AG08395 (cell line): ENCODE results near the gene DPF1.
A peak's percentile ranks its signal among the peaks of the same experiment; 100 is the strongest.
"Not testable (repeated sequence)": the region's sequence is repeated elsewhere in the genome, so short reads cannot be mapped to it uniquely, and the experiment has no call there.

ENCODE experiments used
- DNase-seq: peaks from one replicate; pipeline ENCODE4 v3.0.0; 2012; ENCODE audit warnings: mixed read lengths, low spot score

DPF1 gene

DNA sequence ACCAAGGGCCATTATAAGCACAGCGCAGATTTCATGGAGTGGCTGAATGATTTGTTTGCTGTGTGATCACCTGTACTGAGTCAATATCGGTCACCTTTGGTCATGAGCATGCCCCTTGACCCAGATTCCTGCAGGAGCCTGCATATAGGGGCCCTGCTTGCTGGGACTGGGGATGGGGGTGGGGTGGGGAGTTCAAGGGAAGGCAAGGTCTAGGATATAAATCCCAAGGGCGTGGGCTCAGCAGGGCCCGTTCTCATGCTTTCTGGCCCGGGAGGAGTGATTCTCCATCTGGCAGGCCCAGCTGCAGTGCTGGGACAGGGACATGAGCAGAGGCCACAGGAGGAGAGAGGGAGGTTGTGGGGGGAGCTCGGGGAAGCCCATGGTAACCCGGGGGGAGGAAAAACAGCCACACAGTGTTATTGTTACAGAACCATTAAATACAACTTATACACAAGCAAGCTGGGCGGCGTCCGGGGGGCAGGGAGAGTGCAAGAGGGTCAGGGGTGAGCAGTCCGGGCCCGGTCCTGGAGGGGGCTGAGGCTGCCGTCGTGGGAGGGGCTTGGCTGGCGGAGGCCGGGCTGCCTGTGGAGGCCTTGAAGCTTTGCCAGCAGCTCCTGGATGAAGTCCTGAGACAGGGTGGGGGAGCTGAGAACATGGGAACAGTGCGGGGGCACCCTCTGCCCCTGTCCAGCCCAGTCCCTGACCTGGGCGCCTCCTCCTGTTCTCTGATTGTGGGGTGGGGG, 27.0 kb upstream of the DPF1 start:
- no peak for DNase-seq

DNA sequence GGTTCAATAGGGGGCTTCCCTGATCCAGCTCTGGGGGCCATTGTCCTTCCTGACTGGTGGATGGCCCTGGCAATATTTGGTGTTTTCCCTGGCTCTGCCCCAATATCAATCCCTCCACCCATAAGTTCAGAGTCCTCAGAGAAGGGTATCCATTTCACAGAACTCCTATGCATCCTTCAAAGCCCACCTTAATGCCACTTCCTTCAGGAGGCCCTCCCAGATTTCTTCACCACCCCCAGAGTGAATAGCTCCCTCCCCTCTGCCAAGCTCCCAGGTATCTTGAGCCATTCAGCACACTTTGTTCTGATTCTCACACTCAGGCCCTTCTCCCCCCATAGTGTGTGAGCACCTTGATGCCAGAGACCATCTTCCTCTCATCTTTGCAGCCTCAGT, 26.4 kb upstream of the DPF1 start:
- no peak for DNase-seq

DNA sequence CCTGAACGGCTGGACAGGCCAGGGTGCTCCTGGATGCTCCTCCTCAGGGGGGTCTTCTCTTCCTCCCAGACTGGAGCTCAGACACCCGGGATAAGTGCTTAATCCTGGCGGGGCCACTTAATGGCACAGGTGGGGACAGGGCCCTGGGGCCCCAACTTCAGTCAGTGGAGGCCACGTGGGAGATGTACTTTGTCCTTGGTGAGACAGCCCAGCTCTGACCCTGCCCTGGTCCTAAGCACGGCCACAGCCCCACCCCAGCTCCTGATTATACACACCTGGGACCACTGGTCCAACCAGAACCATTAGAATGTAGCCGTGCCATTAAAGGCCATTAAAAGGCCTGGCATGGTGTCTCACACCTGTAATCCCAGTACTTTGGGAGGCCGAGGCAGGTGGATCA, 24.4 kb upstream of the DPF1 start:
- DNase-seq = no peak

DNA sequence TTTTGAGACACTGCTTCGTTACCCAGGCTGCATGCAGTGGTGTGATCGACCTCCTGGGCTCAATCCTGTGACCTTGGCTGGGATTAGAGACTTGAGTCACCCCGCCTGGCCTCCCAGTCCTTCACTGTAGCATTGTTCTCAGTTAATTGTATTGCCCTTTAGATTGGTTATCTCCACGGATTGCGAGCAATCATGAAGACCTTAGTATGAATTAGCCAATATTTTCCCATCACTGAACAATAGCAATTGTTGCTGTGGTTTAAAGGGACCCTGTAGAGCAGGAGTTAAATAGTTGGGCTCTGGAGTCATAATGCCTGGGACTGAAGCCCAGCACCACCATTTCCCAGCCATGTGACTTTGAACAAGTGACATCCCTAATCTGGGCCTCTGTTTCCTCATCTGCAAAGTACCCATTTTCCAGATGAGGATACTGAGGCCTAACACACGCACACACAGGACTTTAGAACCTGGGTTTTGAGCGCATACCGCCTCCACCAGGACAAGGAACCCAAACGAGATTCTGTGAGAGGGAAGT, 23.8 kb upstream of the DPF1 start:
- DNase-seq = no peak

DNA sequence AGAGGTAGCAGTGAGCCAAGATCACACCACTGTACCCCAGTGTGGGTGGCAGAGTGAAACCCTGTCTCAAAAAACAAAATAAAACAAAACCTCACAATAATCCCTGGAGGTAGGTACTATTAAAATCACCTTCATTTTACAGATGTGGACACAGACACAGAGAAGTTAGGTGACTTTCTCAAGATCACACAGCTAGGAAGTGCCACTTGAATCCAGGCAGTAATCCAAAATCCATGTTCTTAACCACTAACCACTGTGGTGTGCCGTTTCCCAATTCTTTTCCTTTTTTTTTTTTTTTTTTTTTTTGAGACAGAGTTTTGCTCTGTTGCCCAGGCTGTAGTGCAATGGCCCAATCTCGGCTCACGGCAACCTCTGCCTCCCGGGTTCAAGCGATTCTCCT, 23.1 kb upstream of the DPF1 start:
- DNase-seq = no peak

DNA sequence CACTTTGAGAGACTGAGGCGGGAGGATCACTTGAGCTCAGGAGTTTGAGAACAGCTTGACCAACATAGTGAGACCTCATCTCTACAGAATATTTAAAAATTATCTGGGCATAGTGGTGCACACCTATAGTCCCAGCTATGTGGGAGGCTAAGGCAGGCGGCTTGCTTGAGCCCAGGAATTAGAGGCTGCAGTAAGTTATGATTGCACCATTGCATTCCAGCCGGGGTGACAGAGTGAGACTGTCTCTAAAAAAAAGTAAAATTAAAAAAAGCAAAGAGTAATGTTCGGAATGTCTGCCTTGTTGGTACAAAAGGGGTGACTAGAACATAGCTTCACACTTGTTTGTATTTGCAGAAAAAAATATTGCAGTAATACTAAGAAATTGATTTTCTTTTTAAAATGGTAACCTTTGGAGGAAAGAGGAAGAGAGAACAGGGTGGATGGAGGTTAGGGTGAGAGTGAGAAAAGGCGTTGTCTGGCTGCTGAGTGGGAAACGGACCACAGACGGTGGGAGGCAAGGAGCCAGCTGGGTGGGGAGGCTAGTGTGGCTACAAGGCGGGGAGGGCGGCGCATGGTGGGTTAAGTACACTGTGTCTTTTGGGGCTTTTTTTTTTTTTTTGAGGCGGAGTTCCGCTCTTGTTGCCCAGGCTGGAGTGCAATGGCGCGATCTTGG, 21.9 kb upstream of the DPF1 start:
- no peak for DNase-seq

DNA sequence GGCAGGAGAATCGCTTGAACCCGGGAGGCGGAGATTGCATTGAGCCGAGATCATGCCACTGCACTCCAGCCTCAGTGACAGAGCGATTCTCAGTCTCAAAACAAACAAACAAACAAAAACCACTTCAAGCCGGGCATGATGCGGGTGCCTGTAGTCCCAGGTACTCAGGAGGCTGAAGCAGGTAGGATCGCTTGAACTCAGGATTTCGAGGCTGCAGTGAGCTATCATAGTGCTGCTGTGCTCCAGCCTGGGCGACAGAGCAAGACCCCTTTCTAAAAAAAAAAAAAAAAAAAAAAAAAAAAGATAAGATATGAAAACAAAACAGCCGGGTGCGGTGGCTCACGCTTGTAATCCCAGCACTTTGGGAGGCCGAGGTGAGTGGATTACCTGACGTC, 19.3 kb upstream of the DPF1 start:
- no peak for DNase-seq

DNA sequence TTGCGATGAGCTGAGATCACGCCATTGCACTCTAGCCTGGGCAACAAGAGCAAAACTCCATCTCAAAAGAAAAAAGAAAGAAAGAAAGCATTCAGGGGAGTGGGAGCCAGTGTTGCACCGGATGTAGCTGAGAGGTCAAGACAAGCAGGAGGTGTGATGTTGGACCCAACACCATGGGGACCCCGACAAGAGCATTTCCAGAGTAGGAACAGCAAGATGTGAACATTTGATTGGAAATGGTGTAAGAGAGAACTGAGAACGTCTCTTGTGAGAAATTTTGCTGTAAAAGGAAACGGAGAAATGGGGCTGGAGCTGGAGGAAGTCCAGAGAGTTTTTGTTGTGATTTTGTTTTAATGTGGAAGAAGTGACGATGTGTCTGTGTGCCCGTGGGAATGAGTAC, 15.8 kb upstream of the DPF1 start:
- no peak for DNase-seq

DNA sequence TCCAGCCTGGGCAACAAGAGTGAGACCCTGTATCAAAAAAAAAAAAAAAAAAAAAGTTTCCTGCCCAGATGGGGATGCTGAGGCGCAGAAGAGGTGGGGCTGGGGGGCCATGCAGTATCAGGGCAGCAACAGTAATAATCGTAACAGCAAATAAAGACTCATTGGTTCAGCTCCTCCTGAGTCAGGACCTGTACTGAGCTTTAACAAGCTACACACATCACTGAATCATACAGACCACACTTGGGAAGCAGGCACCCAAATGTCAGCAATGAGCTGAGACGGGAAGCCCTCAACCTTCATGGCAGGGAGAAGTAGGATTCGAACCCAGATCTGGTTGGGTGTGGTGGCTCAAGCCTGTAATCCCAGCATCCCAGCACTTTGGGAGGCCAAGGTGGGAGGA, 10.6 kb upstream of the DPF1 start:
- no peak for DNase-seq

DNA sequence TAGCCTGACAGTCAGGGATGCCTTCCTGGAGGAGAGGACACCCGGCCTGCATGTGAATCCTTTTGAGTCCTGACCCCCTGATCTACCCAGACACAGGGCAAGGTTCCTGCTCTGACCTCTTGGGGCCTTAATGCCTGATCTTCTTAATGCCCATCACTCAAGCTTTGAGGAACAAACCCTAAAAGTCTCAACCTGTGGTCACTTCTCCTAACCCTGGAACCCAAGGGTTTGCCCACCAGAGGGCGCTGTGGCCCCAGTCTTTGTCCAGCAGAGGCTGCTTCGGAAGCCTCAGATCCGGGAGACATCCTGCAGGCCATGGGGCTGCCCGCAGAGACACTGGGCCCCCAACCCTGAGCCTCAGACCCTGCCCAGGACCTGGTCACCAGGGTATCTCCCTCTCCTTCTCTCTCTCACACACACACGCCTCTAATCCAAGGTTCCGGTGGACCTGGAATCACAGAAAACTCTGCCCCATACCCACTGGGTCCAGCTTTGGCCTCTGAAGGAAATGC, 9.8 kb upstream of the DPF1 start:
- peak; percentile 85 for DNase-seq

DNA sequence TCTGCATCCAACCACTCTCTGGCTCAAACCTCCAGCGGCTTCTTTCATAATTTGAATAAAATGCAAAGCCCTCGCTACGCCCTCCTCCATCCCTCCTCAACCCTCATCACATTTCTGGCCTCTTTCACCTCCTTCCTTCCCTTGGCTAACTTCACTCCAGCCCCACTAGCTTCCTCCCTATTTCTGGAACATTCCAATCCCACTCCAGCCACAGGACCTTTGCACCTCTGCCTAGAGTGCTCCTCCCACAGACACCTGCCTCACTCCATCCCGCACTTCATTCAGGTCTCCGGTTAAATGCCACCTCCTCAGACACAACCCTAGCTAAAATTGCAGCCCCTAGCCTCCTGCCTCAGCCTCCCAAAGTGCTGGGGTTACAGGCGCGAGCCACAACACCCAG, 7.9 kb upstream of the DPF1 start:
- DNase-seq = no peak

DNA sequence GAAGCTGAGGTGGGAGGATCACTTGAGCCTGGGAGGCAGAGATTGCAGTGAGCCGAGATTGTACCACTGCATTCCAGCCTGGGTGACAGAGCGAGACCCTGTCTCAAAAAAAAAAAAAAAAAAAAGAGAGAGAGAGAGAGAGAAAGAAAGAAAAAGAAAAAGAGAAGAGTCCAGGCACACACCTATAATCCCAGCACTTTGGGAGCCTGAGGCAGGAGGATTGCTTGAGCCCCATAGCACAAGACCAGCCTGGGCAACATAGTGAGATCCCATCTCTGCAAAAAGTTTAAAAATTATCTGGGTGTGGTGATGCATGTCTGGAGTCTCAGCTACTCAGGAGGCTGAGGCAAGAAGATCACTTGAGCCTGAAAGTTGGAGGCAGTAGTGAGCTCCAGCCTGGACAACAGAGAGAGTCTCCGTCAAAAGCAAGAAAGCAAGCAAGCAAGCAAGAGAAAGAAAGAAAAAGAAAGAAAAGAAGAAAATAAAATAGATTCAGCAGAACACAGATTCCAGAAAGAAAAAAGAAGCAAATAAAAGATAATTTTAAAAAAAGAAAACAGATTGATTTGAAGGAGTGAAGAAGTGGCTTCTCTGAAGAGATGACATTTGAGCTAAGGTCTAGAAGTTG, 6.6 kb upstream of the DPF1 start:
- not testable (repeated sequence) for DNase-seq

DNA sequence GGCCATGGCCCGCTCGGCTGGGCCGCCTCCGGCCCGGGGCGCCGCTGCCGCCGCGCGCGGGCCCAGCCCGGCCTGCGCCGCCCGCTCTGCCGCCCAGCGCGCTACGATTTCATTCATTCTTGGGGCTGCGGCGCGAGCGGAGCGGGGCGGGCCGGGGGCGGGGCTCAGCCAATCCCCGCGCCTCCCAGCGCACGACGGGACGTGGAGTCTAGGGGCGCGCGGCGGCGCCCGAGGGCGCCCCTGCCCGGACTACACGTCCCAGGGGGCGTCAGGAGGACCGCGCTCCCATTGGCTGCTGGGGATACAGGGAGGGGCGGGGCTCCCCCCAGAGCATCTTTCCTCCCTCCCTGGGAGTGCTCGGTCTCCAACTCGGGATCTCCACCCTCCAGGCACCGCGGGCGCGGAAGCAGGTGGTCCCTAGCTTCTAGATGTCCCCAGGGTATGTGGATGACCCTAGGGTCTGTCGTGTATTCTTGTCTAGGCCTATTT, 5.6 kb upstream of the DPF1 start:
- DNase-seq = peak; percentile 94

DNA sequence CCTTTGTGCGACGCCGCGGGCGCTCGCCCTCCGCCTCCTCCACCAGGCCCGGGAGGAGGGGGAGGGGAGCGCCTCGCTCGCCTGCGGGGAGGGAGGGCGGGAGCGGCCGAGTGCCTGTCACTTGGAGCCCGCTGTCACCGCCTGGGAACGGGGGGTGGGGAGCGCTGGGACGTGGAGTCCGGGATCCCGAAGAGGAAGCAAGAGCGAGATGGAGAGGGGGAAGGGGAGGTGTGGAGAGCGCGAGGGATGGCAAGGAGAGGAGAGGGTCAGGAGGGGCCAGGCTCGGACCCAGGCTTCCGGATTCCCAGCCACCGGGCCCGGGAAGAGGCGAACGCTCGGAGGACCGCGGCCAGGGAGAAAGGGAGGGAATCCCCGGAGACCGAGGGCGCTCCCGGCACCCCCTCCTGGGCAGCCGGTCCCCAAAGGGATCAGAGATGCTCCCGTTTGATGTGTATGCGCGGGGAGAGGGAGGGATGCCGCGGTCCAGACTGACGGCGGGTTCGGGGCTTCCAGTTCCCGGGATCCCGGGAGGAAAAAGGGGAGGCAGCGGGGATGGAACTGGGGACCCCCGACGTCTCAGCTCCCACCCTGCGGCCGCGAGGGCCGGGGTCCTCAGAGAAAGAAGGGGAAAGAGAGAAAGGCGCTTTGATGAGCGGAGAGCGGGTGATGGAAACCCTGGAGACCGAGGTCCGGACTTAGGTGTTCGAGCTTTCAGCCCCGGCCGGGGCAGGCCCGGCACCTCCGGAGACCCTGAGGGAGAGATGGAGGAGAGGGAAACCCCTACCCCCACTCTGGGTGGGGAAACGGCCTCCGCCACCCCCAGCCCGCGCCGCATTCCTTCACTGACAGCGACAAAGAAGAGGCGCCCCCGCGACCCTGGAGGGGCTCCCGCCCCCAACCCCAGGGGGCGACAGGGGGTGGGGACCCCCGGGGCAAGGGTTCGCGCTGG, 4.7 kb upstream of the DPF1 start:
- DNase-seq = no peak

DNA sequence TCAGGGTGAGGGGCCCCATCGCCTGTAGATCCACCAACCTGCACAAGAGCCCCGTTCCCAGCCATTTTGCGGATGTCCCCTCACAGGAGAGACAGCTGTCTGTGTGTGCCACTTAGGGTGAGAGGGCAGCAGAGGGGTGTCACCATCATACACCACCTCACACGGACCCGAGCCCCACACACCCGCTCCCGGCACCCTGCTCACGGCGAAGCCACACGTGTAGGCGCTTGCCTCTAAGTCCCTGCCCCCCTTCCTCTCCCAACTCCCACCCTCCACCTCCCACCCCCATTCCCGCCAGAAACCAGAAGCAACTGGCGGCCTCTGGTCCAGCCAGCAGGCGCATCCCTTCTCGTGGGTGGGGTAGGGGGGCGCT, 4.0 kb upstream of the DPF1 start:
- no peak for DNase-seq

DNA sequence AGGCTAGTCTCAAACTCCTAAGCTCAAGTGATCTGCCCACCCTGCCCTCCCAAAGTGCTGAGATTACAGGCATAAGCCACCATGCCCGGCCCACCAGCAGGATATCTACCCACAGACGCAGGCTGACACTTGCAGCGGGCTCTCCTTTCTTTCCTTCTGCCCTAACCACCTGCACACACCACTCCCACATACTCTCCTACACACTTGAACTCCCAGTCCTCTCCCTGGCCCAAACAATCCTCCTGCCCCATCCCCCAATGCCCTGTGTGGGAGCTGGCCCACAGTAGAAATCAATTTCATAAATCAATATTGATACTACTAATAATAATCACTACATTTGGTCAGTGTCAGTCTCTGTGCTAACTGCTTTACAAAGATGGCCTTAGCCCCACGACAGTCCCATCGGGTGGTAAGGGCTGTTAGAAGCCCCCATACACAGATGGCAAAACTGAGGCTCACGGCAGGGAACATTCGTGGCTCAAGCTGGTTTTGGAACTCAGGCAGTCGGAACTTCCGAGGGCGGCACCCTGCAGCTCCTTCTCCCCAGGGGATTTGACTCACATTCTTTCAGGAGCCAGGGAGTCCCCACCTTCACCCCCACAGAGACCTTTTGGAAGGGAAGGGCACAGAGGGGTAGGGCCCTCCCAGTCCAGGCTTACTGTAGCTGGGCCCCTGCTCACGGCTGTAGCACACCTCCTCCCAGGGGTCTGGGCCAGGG, 3.4 kb upstream of the DPF1 start:
- DNase-seq = no peak

DNA sequence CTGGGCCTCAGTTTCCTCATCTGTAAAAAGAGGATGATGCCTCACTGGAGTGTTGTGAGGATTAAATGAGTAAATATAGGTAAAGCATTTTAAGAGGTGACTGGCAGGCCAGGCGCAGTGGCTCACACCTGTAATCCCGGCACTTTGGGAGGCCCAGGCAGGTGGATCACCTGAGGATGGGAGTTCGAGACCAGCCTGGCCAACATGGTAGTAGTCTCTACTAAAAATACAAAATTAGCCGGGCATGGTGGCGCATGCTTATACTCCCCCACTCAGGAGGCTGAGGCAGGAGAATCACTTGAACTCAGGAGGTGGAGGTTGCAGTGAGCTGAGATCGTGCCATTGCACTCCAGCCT, 819 bp upstream of the DPF1 start:
- DNase-seq = not testable (repeated sequence)

DNA sequence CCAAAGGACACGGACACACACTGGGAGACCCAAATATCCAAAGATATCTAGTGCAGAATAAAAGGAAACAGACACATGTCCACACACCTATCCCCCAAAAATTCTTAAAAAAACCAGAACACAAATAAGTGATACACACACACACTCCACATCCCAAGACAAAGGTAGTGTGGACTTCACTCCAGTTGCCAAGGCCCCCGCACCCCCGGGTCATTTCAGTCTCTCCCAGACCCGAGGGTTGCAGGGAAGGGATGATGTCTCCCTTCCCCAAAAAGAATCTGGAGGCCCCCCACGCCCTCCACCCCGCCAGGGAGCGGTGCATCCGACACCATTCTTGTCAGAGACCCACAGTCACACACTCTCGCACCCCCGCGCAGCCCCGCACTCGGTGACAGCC, 407 bp downstream of the DPF1 start:
- DNase-seq = no peak

DNA sequence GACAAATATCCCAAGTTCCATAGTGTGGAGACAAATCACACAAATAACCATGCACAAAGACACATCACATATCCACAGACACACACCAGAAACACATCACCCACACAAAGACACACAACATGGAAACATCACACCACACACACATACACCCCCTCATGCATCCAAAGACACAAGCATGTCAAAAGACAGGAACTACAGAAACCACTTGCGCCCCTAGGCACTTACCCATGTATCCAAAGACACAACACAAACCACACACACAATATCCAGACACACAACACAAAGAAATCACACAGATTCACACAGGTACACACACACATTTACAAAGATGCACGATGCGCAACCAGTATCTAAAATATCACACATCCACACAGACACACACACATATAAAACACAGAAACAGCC, 901 bp downstream of the DPF1 start:
- no peak for DNase-seq

DNA sequence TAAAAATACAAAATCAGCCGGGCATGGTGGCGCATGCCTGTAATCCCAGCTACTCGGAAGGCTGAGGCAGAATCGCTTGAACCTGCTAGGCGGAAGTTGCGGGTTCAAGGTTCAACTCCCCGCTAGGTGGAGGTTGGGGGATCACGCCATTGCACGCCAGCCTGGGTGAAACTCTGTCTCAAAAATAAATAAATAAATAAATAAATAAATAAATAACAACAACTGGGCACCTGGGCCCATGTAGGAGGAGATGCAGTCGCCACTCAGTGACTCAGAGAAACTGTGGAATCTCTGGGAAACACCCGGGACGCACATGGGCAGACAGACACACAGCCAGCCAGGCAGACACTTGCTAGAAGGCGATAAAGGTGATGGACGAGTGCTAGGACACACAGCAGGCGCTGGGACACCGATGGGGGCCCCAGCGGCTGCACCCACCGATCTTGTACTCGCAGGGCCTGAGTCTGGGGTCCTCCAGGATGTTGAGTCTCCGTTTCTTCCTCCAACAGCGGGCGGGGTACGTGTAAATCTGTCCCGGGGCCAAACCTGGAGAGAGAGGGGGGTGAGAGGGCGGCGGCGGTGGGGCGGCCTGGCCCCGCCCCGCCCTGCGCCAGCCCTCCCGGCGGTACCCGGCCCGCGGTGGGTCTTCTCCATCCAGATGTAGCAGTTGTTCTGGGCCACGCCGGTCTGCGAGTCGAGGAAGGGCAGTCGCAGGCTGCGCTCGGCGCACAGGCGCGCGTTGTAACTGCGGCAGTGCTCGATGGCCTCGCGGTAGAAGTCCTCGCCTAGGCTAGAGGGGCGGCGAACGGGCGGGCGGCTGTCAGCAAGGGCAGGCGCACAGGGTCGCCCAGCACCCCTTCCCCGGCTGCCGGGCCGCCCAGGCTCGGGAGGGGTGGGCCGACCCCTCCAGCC, 1.8 kb downstream of the DPF1 start:
- DNase-seq = no peak
